ENCODE measurements around the gene ERN1. TPM values are rescaled to one million over a fixed set of nuclear protein-coding genes. Genes with fewer than 3 reads are reported as not detected.
"Not testable (repeated sequence)": the region's sequence is repeated elsewhere in the genome, so short reads cannot be mapped to it uniquely, and the experiment has no call there.

The ERN1 gene
- total and polyA plus RNA-seq, 2 experiments from 2014 or later = 10.3 to 16.5 TPM

- Histone ChIP-seq H3K27ac (no peak overlapping the region), H3K79me2 (no peaks in the 10 kb centered on the region), H3K4me3 (no peak overlapping the region), H3K27me3 (no peaks in the 10 kb centered on the region), H4K20me1 (ENCODE audit: insufficient read depth, poor library complexity, severe bottlenecking) (no peaks in the 10 kb centered on the region), H3K4me1 (ENCODE audit: insufficient read depth) (no peaks in the 10 kb centered on the region), H2AFZ (no peak overlapping the region), H3K9me2 (replicated peaks; ENCODE audit: insufficient read depth) (no peaks in the 10 kb centered on the region), H3K36me3 (replicated peaks; ENCODE audit: insufficient read depth, low read depth) (no peaks in the 10 kb centered on the region), H3K9me3 (ENCODE audit: low read depth) (no peaks in the 10 kb centered on the region), H3K4me2 (no peak overlapping the region)
- no peak for DNase-seq (ENCODE audit: low spot score)
- TF ChIP-seq EZH2 (IDR thresholded peaks at IDR 0.05; ENCODE audit: borderline replicate concordance) (no peak), CTCF (IDR thresholded peaks at IDR 0.05; ENCODE audit: poor library complexity) (no peak), EZH2phosphoT487 (IDR thresholded peaks at IDR 0.05; ENCODE audit: low read depth, severe bottlenecking, unreplicated experiment) (no peak)
- WGBS (ENCODE audit: low lambda C conversion rate, missing lambda C conversion rate) = 91% methylated on average over 5 of the region's 5 CpGs
These were observed 121.6 kb downstream of the ERN1 start for GRCh38 chr17:64008346-64008745.

GRCh38 chr17:64007838-64008282, 122.1 kb downstream of the ERN1 start:
- Histone ChIP-seq H2AFZ (no peak overlapping the region), H3K27me3 (no peaks in the 10 kb centered on the region), H3K9me3 (ENCODE audit: low read depth) (no peaks in the 10 kb centered on the region), H3K4me2 (no peak overlapping the region), H3K4me1 (ENCODE audit: insufficient read depth) (no peaks in the 10 kb centered on the region), H3K9me2 (replicated peaks; ENCODE audit: insufficient read depth) (no peaks in the 10 kb centered on the region), H4K20me1 (ENCODE audit: insufficient read depth, poor library complexity, severe bottlenecking) (no peaks in the 10 kb centered on the region), H3K27ac (no peak overlapping the region), H3K36me3 (replicated peaks; ENCODE audit: insufficient read depth, low read depth) (no peaks in the 10 kb centered on the region), H3K79me2 (no peaks in the 10 kb centered on the region), H3K4me3 (no peak overlapping the region)
- TF ChIP-seq EZH2 (IDR thresholded peaks at IDR 0.05; ENCODE audit: borderline replicate concordance) = no peak
- TF ChIP-seq EZH2phosphoT487 (IDR thresholded peaks at IDR 0.05; ENCODE audit: low read depth, severe bottlenecking, unreplicated experiment) = no peak
- no peak for TF ChIP-seq CTCF (IDR thresholded peaks at IDR 0.05; ENCODE audit: poor library complexity)
- no peak for DNase-seq (ENCODE audit: low spot score)
- WGBS (ENCODE audit: low lambda C conversion rate, missing lambda C conversion rate) = 82% methylated on average over 5 of the region's 5 CpGs

GRCh38 chr17:64007089-64007837, 122.7 kb downstream of the ERN1 start:
- not testable (repeated sequence) for H3K36me3 ChIP-seq (replicated peaks; ENCODE audit: insufficient read depth, low read depth); H3K4me1 ChIP-seq (ENCODE audit: insufficient read depth); H2AFZ ChIP-seq; H3K4me2 ChIP-seq; H3K27ac ChIP-seq; H4K20me1 ChIP-seq (ENCODE audit: insufficient read depth, poor library complexity, severe bottlenecking); H3K4me3 ChIP-seq; H3K79me2 ChIP-seq; DNase-seq (ENCODE audit: low spot score); H3K9me3 ChIP-seq (ENCODE audit: low read depth); H3K27me3 ChIP-seq; H3K9me2 ChIP-seq (replicated peaks; ENCODE audit: insufficient read depth)
- WGBS (ENCODE audit: low lambda C conversion rate, missing lambda C conversion rate) = 96% methylated on average over 5 of the region's 5 CpGs

- Histone ChIP-seq H3K27ac (no peak overlapping the region), H2AFZ (no peak overlapping the region), H3K4me1 (ENCODE audit: insufficient read depth) (no peaks in the 10 kb centered on the region), H3K79me2 (no peaks in the 10 kb centered on the region), H4K20me1 (ENCODE audit: insufficient read depth, poor library complexity, severe bottlenecking) (no peaks in the 10 kb centered on the region), H3K4me2 (no peak overlapping the region), H3K27me3 (no peaks in the 10 kb centered on the region), H3K36me3 (replicated peaks; ENCODE audit: insufficient read depth, low read depth) (no peaks in the 10 kb centered on the region), H3K9me3 (ENCODE audit: low read depth) (no peaks in the 10 kb centered on the region), H3K9me2 (replicated peaks; ENCODE audit: insufficient read depth) (no peaks in the 10 kb centered on the region), H3K4me3 (no peak overlapping the region)
- TF ChIP-seq CTCF (IDR thresholded peaks at IDR 0.05; ENCODE audit: poor library complexity) (no peak), EZH2phosphoT487 (IDR thresholded peaks at IDR 0.05; ENCODE audit: low read depth, severe bottlenecking, unreplicated experiment) (no peak), EZH2 (IDR thresholded peaks at IDR 0.05; ENCODE audit: borderline replicate concordance) (no peak)
- no peak for DNase-seq (ENCODE audit: low spot score)
- 83% methylated on average over 13 of the region's 13 CpGs for WGBS (ENCODE audit: low lambda C conversion rate, missing lambda C conversion rate)
These were observed 123.4 kb downstream of the ERN1 start for GRCh38 chr17:64006361-64007088.
